ENCODE data around the gene GNAQ.

DNA sequence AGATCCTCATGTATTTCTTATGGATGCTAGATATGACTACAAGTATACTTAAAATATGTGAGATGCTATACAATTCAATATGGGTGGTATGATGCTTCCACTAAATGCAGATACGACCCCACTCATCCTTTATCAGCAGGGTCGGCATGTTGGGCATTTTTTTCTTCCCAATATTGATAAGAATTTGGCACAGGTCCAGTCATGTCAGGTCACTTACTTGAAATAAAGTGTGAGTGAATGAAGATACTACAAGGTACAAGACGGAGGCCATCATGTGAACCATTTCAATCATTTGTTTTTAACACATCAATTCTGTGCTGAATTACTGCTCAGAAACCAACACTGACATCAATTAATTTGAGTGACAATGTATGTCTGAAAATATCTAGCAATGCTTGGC lies 236.6 kb downstream of the GNAQ start:
- TF ChIP-seq, protein P1, sequence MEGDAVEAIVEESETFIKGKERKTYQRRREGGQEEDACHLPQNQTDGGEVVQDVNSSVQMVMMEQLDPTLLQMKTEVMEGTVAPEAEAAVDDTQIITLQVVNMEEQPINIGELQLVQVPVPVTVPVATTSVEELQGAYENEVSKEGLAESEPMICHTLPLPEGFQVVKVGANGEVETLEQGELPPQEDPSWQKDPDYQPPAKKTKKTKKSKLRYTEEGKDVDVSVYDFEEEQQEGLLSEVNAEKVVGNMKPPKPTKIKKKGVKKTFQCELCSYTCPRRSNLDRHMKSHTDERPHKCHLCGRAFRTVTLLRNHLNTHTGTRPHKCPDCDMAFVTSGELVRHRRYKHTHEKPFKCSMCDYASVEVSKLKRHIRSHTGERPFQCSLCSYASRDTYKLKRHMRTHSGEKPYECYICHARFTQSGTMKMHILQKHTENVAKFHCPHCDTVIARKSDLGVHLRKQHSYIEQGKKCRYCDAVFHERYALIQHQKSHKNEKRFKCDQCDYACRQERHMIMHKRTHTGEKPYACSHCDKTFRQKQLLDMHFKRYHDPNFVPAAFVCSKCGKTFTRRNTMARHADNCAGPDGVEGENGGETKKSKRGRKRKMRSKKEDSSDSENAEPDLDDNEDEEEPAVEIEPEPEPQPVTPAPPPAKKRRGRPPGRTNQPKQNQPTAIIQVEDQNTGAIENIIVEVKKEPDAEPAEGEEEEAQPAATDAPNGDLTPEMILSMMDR (IDR thresholded peaks at IDR 0.05), result no peak
- TF ChIP-seq EP300 (IDR thresholded peaks at IDR 0.05), result no peak
- TF ChIP-seq POLR2A (IDR thresholded peaks at IDR 0.05), result no peak
